Measurements from ENCODE around the gene RNF126.
"Not testable (repeated sequence)": the region's sequence is repeated elsewhere in the genome, so short reads cannot be mapped to it uniquely, and the experiment has no call there.

The RNF126 gene

DNA sequence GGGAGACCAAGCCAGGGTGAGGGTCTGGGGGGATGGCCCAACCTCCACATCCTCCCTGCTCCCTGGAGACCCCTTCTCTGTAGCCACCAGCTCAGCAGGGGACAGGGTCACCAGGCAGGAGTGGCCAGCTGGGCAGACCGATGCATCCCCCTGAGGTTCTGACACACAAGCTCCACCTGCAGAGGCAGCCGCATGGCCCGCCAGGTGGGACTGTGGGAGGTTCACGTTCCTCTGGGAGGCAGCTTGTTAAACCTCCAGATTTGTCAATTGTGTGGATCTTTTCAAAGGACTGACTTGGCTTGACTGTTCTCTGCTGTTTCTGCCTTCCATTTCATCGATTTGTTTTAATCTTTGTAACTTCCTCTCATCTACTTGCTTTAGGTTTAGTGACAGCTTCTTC, 37.8 kb downstream of the RNF126 start:
- TF ChIP-seq, protein P1, sequence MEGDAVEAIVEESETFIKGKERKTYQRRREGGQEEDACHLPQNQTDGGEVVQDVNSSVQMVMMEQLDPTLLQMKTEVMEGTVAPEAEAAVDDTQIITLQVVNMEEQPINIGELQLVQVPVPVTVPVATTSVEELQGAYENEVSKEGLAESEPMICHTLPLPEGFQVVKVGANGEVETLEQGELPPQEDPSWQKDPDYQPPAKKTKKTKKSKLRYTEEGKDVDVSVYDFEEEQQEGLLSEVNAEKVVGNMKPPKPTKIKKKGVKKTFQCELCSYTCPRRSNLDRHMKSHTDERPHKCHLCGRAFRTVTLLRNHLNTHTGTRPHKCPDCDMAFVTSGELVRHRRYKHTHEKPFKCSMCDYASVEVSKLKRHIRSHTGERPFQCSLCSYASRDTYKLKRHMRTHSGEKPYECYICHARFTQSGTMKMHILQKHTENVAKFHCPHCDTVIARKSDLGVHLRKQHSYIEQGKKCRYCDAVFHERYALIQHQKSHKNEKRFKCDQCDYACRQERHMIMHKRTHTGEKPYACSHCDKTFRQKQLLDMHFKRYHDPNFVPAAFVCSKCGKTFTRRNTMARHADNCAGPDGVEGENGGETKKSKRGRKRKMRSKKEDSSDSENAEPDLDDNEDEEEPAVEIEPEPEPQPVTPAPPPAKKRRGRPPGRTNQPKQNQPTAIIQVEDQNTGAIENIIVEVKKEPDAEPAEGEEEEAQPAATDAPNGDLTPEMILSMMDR (conservative IDR thresholded peaks at IDR 0.05; ENCODE audit: low read length) = no peak
- no peak for DNase-seq (ENCODE audit: low read depth)
- H3K4me3 ChIP-seq (ENCODE audit: low read length) = no peak overlapping the region

DNA sequence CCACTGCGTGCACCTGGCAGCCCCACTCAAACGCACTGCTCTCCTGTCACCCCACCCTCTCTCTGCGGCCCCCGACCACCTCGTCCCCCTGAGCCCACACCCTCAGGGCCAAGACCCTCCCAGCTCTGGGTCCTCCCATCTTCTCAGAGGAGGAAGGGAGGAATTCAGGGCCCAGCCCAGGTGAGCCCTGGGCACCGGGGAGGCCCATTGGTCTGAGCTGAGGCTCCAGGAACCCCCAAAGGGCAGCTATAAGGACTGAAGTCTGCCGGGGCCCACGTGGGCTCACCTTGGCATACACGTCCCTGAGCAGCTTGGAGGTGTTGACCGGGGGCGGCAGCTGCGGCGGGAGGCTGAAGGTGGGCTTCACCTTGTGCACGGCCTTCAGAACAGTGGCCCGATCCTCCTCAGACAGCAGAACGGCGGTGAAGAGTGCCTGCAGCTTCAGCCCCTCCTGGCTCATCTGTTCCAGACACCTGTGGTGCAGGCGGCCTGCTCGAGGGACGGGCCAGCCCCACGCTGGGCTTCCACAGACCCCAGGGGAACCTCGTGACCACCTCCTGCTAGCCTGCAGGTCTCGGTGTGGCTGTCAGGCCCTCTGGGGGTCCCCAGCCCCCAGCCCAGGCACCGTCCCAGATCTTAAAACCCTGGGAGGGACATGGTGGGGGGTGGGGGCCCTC, 38.4 kb downstream of the RNF126 start:
- H3K4me3 ChIP-seq (ENCODE audit: low read length) = no peak overlapping the region
- TF ChIP-seq, protein P1 (conservative IDR thresholded peaks at IDR 0.05; ENCODE audit: low read length) = no peak

DNA sequence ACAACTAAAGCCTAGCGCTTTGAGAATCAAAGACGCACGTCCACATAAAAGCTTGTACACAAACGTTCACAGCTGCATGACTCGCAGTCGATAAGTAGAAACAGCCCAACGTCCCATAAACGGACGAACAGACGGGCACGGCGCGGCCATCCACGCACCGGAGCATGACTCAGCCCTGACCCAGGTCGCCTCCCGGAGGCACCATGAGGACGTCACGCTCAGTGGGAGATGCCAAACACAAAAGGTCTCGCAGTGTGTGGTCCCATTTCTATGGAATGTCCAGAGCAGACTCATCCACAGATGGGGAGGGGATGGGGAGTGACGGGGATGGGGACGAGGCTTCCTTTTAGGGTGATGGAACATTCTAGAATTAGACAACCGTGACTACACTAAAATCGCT, 39.0 kb downstream of the RNF126 start:
- TF ChIP-seq, protein P1 (conservative IDR thresholded peaks at IDR 0.05; ENCODE audit: low read length) = no peak
- peak; percentile 41 for DNase-seq (ENCODE audit: low read depth)
- no peak overlapping the region for H3K4me3 ChIP-seq (ENCODE audit: low read length)

More for the DNA sequence above, 38.4 kb downstream of the RNF126 start:
- no peak for DNase-seq (ENCODE audit: low read depth)

DNA sequence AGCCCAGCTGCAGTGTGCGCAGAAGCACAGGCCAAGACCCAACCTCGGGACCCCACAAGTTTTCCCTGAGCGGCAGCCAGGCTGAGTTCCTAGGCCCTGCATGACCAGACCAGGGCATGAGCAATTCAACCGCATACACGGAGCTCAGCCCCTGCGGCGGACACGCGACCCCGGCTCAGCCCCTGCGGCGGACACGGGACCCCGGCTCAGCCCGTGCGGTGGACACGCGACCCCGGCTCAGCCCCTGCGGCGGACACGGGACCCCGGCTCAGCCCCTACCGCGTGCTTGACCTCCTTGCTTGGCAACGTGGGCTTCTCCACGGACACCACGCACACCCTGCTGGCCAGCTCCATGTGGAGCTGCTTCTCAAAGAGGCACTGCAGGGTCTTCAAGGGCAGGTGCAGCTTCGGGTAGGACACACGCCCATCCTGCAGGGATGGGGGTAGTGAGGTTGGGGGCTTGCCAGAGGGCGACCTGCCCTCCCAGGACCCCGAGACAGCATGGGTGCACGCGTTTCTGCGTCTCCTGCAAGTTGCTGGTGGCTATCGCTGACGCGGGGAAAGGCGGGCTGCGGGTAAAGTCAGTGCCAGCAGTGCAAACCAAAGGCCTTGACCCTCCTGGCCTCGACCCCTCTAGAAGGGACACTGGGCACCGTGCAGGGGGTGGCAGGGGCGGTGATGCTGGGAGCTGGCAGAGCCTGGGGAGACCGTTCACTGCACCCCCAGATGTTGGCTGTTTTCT, 39.7 kb downstream of the RNF126 start:
- TF ChIP-seq, protein P1 (conservative IDR thresholded peaks at IDR 0.05; ENCODE audit: low read length) = no peak
- DNase-seq (ENCODE audit: low read depth) = no peak
- H3K4me3 ChIP-seq (ENCODE audit: low read length) = no peak overlapping the region

DNA sequence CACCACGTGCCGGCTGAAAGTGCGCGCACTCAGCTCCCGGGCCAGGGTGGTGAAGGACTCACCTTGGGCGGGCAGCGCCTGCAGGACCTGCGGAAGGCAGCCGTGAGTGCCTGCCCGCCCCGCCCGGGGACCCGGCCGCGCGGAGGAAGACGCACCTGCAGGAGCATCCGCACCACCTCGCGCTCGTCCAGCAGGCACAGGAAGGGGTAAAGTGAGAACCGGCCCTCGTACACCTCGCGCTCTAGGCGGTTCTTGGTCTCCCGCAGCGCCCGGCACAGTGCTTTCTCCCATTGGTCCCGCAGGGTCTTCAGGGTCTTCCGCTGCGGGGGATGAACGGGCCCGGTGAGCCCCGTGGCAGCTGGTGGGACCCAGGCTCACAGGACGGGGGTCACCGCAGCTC, 40.3 kb downstream of the RNF126 start:
- TF ChIP-seq, protein P1 (conservative IDR thresholded peaks at IDR 0.05; ENCODE audit: low read length) = no peak
- no peak overlapping the region for H3K4me3 ChIP-seq (ENCODE audit: low read length)
- DNase-seq (ENCODE audit: low read depth) = no peak

DNA sequence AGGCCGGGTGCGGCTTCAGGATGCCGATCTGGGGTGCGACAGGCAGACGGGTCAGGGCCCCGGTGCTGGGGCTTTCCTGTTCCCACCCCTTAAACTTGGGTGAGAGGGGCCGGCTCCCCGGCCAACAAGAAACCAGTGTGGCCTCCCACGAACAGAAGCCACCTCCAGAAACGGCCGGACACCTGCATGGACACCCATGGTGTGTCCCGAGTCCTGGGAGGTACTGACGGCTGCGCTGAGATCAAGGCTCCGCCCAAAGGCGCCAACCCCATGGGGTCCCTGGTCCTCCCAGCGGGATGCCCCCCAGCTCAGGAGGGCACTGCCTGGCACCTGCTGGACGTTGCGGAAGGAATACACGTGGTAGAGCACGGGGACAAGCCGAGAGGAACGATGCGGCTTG, 41.2 kb downstream of the RNF126 start:
- no peak for DNase-seq (ENCODE audit: low read depth)
- TF ChIP-seq, protein P1 (conservative IDR thresholded peaks at IDR 0.05; ENCODE audit: low read length) = no peak
- H3K4me3 ChIP-seq (ENCODE audit: low read length) = no peak overlapping the region

DNA sequence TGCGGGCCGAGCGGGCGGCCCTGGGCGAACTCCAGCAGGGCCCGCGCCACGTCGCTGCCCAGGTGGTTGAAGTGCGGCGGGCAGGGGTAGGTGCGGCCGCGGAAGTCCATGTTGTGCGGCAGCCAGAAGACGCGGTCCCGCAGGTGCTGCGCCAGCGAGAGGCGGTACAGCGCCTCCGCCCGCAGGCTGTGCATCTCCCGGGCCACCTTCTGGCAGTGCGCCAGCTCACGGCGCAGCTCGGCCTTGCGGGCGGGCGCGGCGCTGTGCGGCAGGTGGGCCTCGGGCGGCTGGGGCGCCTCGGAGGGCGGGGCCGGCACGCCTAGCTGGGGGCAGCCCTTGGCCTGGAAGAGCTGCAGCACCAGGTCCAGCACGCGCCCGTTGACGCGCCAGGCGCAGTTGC, 41.8 kb downstream of the RNF126 start:
- DNase-seq (ENCODE audit: low read depth); H3K4me3 ChIP-seq (ENCODE audit: low read length): not testable (repeated sequence)

Data from AG10803 (cell line).